HCT116 (cell line): Measurements from ENCODE around the gene CUL5. TPM values are rescaled to one million over a fixed set of nuclear protein-coding genes. Genes with fewer than 3 reads are reported as not detected.

Experiments used
- ATAC-seq: fragments of 200-7000 bp; cut with Tn5 transposase; 2 replicates; pipeline ENCODE4 v1.9.1; 2020; ENCODE audit warnings: mild to moderate bottlenecking, moderate library complexity
- BruUV-seq: library from RNA; stranded (reverse); fragments of 400-500 nt; replicated peaks from 2 replicates; lab custom pipeline; 2021; lab: Mats Ljungman, UMichigan
- CTCF ChIA-PET: fragments of 300-600 bp; sonication (Branson Sonifier 250); formaldehyde crosslinking; loops from one replicate; lab custom pipeline; 2021; ENCODE audit warnings: antibody characterized with exemption; lab: Charles Lee
- POLR2A ChIA-PET: fragments of 300-600, 350-600 bp; sonication (Branson Sonifier 250); formaldehyde crosslinking; loops from one replicate; lab custom pipeline; 2021; ENCODE audit warnings: antibody characterized with exemption; lab: Charles Lee
- RAD21 ChIA-PET, 2 experiments: fragments of 300-600 bp; sonication (Branson Sonifier 250); formaldehyde crosslinking; loops; one replicate each; lab custom pipeline; 2023; ENCODE audit warnings: low total read pairs in 2 of 2; ENCODE audit not compliant: uncharacterized antibody in 2 of 2, unreplicated experiment in 2 of 2, low non-redundant PET in 1 of 2; lab: Charles Lee
- DNase-seq: peaks from one replicate; pipeline ENCODE4 v3.0.0-alpha.2; 2010; ENCODE audit warnings: low read depth, low spot score
- H2AFZ ChIP-seq: fragments of 200-600 bp; shearing (Covaris generic), sonication (generic); 2 replicates; pipeline ENCODE4 v1.6.1; 2017; ENCODE audit warnings: low read depth, mixed run types, mixed read lengths, antibody characterized with exemption, low read length; ENCODE audit not compliant: poor library complexity, severe bottlenecking
- H3K27ac ChIP-seq: 2 replicates; pipeline ENCODE4 v1.5.1; 2012; ENCODE audit warnings: low read depth, low read length
- H3K27me3 ChIP-seq: fragments of 200-600 bp; sonication (generic); 2 replicates; pipeline ENCODE4 v1.6.1; 2016; ENCODE audit warnings: mixed run types, low read length, mixed read lengths; ENCODE audit not compliant: insufficient read depth
- H3K36me3 ChIP-seq, 2 experiments: fragments of 200-500 bp in 1 of 2; fragments of 200-600 bp in 1 of 2; sonication (Bioruptor generic) in 1 of 2; sonication (generic) in 1 of 2; 2 replicates each; pipeline versions ENCODE4 v1.5.1 to v1.6.1; 2014 to 2016; ENCODE audit warnings: low read length in 2 of 2, inconsistent platforms in 1 of 2, mixed read lengths in 1 of 2, mixed run types in 1 of 2; ENCODE audit not compliant: insufficient read depth in 2 of 2, control insufficient read depth in 1 of 2
- H3K4me1 ChIP-seq, 2 experiments: fragments of 200-600 bp in 1 of 2; sonication (generic) in 1 of 2; 2 replicates each; pipeline versions ENCODE4 v1.5.1 to v1.6.1; 2012 to 2017; ENCODE audit warnings: low read length in 2 of 2, inconsistent platforms in 1 of 2, mild to moderate bottlenecking in 1 of 2, mixed read lengths in 1 of 2, mixed run types in 1 of 2, moderate library complexity in 1 of 2; ENCODE audit not compliant: insufficient read depth in 2 of 2, control insufficient read depth in 1 of 2
- H3K4me2 ChIP-seq: fragments of 200-600 bp; sonication (generic); 2 replicates; pipeline ENCODE4 v1.6.1; 2017; ENCODE audit warnings: mixed run types, low read length, mixed read lengths
- H3K4me3 ChIP-seq, 2 experiments: fragments of 200-600 bp in 1 of 2; sonication (generic) in 1 of 2; replicated peaks in 1 of 2; 2 replicates each; pipeline ENCODE4 v1.5.1; 2011 to 2016; ENCODE audit warnings: low read length in 2 of 2, control low read depth in 1 of 2, low read depth in 1 of 2, mild to moderate bottlenecking in 1 of 2, mixed read lengths in 1 of 2, mixed run types in 1 of 2
- H3K79me2 ChIP-seq: fragments of 200-600 bp; sonication (generic); 2 replicates; pipeline ENCODE4 v1.6.1; 2017; ENCODE audit warnings: mild to moderate bottlenecking, mixed run types, low read length, moderate library complexity, mixed read lengths; ENCODE audit not compliant: insufficient read depth
- H3K9ac ChIP-seq: fragments of 200-600 bp; sonication (generic); 2 replicates; pipeline ENCODE4 v1.6.1; 2016; ENCODE audit warnings: low read length, mixed read lengths
- H3K9me2 ChIP-seq: fragments of 200-600 bp; sonication (generic), shearing (Covaris generic); 2 replicates; pipeline ENCODE4 v1.6.1; 2017; ENCODE audit warnings: mixed run types, mild to moderate bottlenecking, moderate library complexity; ENCODE audit not compliant: insufficient read depth
- H3K9me3 ChIP-seq, 2 experiments: fragments of 200-500 bp in 1 of 2; fragments of 200-600 bp in 1 of 2; sonication (Bioruptor generic) in 1 of 2; sonication (generic) in 1 of 2; 2 replicates each; pipeline ENCODE4 v1.6.1; 2014 to 2017; ENCODE audit warnings: low read length in 2 of 2, mixed read lengths in 2 of 2, inconsistent platforms in 1 of 2, low read depth in 1 of 2, mild to moderate bottlenecking in 1 of 2, mixed run types in 1 of 2, moderate library complexity in 1 of 2; ENCODE audit not compliant: control insufficient read depth in 1 of 2, insufficient read depth in 1 of 2
- H4K20me1 ChIP-seq: fragments of 200-600 bp; sonication (generic), shearing (Covaris generic); 2 replicates; pipeline ENCODE4 v1.6.1; 2017; ENCODE audit warnings: mixed run types, mild to moderate bottlenecking, moderate library complexity; ENCODE audit not compliant: insufficient read depth
- CEBPB ChIP-seq: IDR thresholded peaks from 2 replicates; pipeline ENCODE4 v1.6.1; 2012; ENCODE audit warnings: low read depth
- EGR1 ChIP-seq: IDR thresholded peaks from 2 replicates; pipeline ENCODE4 v1.6.1; 2012; ENCODE audit warnings: low read depth
- ELF1 ChIP-seq: IDR thresholded peaks from 2 replicates; pipeline ENCODE4 v1.6.1; 2012; ENCODE audit warnings: low read depth, borderline replicate concordance
- EZH2 ChIP-seq: fragments of 200-600 bp; sonication (generic); IDR thresholded peaks from 2 replicates; pipeline ENCODE4 v1.6.1; 2017; ENCODE audit warnings: antibody characterized with exemption, mixed run types
- EZH2phosphoT487 ChIP-seq: fragments of 200-600 bp; IDR thresholded peaks from 2 replicates; pipeline ENCODE4 v1.6.1; 2018; ENCODE audit warnings: antibody characterized with exemption, borderline replicate concordance
- FOSL1 ChIP-seq: IDR thresholded peaks from 2 replicates; pipeline ENCODE4 v1.6.1; 2012; ENCODE audit warnings: low read depth
- POLR2A ChIP-seq: IDR thresholded peaks from 2 replicates; pipeline ENCODE4 v1.7.0; 2011; ENCODE audit warnings: borderline replicate concordance; ENCODE audit not compliant: insufficient read depth, insufficient read length; ENCODE audit errors: extremely low read depth
- RAD21 ChIP-seq: IDR thresholded peaks from 2 replicates; pipeline ENCODE4 v1.6.1; 2012; ENCODE audit warnings: low read depth, mild to moderate bottlenecking
- SIN3A ChIP-seq: IDR thresholded peaks from 2 replicates; pipeline ENCODE4 v1.6.1; 2012; ENCODE audit warnings: low read depth
- SRF ChIP-seq: IDR thresholded peaks from 2 replicates; pipeline ENCODE4 v1.6.1; 2012; ENCODE audit warnings: low read depth
- TCF7L2 ChIP-seq: IDR thresholded peaks from 2 replicates; pipeline ENCODE4 v1.7.0; 2011; ENCODE audit warnings: borderline replicate concordance, inconsistent platforms; ENCODE audit not compliant: insufficient read depth, insufficient read length; ENCODE audit errors: extremely low read depth
- YY1 ChIP-seq: IDR thresholded peaks from 2 replicates; pipeline ENCODE4 v1.6.1; 2011; ENCODE audit warnings: low read length, low read depth, moderate library complexity, mild to moderate bottlenecking; ENCODE audit not compliant: insufficient replicate concordance; ENCODE audit errors: extremely low read depth
- ZFX ChIP-seq: fragments of 450-650 bp; IDR thresholded peaks from 2 replicates; pipeline ENCODE4 v1.6.1; 2017
- intact Hi-C: fragments of 100-400 bp; cut with micrococcal nuclease; formaldehyde crosslinking; loops from 2 replicates; pipeline ENCODE4 v1.10.0; 2022
- total RNA-seq: library from RNA; stranded (reverse); gene quantifications from one replicate; pipeline ENCODE4 v1.2.1, GENCODE V29; 2021; ENCODE audit not compliant: unreplicated experiment
- TF ChIP-seq, protein P1 (sequence below): IDR thresholded peaks from 2 replicates; pipeline ENCODE4 v1.6.1; 2012
- TF ChIP-seq, protein P2 (sequence below): IDR thresholded peaks from 2 replicates; pipeline ENCODE4 v1.6.1; 2011; ENCODE audit warnings: mild to moderate bottlenecking, low read length, moderate library complexity; ENCODE audit not compliant: insufficient replicate concordance; ENCODE audit errors: extremely low read depth
- TF ChIP-seq, protein P3 (sequence below), 3 experiments: fragments of 200-600 bp in 1 of 3; sonication (generic) in 1 of 3; IDR thresholded peaks in 2 of 3; conservative IDR thresholded peaks in 1 of 3; 2 replicates each; pipeline ENCODE4 v1.5.1; 2012 to 2017; ENCODE audit warnings: low read depth in 2 of 3, low read length in 2 of 3, antibody characterized with exemption in 1 of 3, borderline replicate concordance in 1 of 3, control low read depth in 1 of 3, mild to moderate bottlenecking in 1 of 3, mixed read lengths in 1 of 3, mixed run types in 1 of 3, moderate library complexity in 1 of 3; ENCODE audit not compliant: insufficient read depth in 1 of 3
- TF ChIP-seq, protein P4 (sequence below): IDR thresholded peaks from 2 replicates; pipeline ENCODE4 v1.6.1; 2012

CUL5 gene
- total RNA-seq, 1 experiment from 2014 or later: 41.9 TPM

DNA sequence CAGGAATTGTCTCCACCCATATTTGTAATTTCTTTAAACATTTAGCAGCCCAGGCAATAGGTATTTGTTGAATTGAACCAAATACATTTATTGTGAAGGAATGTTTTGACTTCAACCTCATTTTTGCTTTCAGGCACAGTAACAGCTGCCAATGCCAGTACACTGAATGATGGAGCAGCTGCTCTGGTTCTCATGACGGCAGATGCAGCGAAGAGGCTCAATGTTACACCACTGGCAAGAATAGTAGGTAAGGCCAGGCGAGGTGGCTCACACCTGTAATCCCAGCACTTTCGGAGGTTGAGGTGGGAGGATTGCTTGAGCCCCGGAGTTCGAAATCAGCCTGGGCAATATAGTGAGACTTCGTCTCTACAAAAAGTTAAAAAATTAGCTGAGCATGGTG is 133.6 kb downstream of the CUL5 start:
- CTCF ChIA-PET: no interaction called here
- no peak overlapping the region for H2AFZ ChIP-seq
- no peaks in the 10 kb centered on the region for H3K79me2 ChIP-seq
- peaks cover 49 to 56% of the 10 kb centered on the region in 2 experiments for H3K36me3 ChIP-seq
- TF ChIP-seq FOSL1 (no peak), EGR1 (no peak), SRF (no peak), EZH2phosphoT487 (no peak), RAD21 (no peak), YY1 (no peak), TCF7L2 (no peak), POLR2A (no peak), ELF1 (no peak), EZH2 (no peak), ZFX (no peak), CEBPB (no peak), SIN3A (no peak)
- TF ChIP-seq, protein P1, sequence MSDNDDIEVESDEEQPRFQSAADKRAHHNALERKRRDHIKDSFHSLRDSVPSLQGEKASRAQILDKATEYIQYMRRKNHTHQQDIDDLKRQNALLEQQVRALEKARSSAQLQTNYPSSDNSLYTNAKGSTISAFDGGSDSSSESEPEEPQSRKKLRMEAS: no peak
- TF ChIP-seq, protein P2, sequence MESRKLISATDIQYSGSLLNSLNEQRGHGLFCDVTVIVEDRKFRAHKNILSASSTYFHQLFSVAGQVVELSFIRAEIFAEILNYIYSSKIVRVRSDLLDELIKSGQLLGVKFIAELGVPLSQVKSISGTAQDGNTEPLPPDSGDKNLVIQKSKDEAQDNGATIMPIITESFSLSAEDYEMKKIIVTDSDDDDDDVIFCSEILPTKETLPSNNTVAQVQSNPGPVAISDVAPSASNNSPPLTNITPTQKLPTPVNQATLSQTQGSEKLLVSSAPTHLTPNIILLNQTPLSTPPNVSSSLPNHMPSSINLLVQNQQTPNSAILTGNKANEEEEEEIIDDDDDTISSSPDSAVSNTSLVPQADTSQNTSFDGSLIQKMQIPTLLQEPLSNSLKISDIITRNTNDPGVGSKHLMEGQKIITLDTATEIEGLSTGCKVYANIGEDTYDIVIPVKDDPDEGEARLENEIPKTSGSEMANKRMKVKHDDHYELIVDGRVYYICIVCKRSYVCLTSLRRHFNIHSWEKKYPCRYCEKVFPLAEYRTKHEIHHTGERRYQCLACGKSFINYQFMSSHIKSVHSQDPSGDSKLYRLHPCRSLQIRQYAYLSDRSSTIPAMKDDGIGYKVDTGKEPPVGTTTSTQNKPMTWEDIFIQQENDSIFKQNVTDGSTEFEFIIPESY: no peak
- TF ChIP-seq, protein P3, sequence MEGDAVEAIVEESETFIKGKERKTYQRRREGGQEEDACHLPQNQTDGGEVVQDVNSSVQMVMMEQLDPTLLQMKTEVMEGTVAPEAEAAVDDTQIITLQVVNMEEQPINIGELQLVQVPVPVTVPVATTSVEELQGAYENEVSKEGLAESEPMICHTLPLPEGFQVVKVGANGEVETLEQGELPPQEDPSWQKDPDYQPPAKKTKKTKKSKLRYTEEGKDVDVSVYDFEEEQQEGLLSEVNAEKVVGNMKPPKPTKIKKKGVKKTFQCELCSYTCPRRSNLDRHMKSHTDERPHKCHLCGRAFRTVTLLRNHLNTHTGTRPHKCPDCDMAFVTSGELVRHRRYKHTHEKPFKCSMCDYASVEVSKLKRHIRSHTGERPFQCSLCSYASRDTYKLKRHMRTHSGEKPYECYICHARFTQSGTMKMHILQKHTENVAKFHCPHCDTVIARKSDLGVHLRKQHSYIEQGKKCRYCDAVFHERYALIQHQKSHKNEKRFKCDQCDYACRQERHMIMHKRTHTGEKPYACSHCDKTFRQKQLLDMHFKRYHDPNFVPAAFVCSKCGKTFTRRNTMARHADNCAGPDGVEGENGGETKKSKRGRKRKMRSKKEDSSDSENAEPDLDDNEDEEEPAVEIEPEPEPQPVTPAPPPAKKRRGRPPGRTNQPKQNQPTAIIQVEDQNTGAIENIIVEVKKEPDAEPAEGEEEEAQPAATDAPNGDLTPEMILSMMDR (IDR thresholded peaks at IDR 0.05 in 2 of 3, conservative IDR thresholded peaks at IDR 0.05 in 1 of 3; ENCODE audit: borderline replicate concordance in 1 of 3, insufficient read depth in 1 of 3, low read depth in 2 of 3, low read length in 2 of 3): no peak
- TF ChIP-seq, protein P4, sequence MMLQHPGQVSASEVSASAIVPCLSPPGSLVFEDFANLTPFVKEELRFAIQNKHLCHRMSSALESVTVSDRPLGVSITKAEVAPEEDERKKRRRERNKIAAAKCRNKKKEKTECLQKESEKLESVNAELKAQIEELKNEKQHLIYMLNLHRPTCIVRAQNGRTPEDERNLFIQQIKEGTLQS: no peak
- intact Hi-C loops: no loop called here
- no TSS peak for BruUV-seq
- RAD21 ChIA-PET: no interaction called here
- no peaks in the 10 kb centered on the region for H3K4me1 ChIP-seq
- POLR2A ChIA-PET: no interaction called here
- H4K20me1 ChIP-seq: no peaks in the 10 kb centered on the region
- DNase-seq: no peak
- H3K9ac ChIP-seq: no peak overlapping the region
- H3K4me3 ChIP-seq: no peak overlapping the region
- H3K27me3 ChIP-seq: no peaks in the 10 kb centered on the region
- no peak for ATAC-seq
- no peak overlapping the region for H3K4me2 ChIP-seq
- no peaks in the 10 kb centered on the region for H3K9me3 ChIP-seq
- no peak overlapping the region for H3K27ac ChIP-seq
- no peaks in the 10 kb centered on the region for H3K9me2 ChIP-seq
